ENCODE data around the gene SLC29A4.
"Not testable (repeated sequence)": the region's sequence is repeated elsewhere in the genome, so short reads cannot be mapped to it uniquely, and the experiment has no call there.

Gene SLC29A4

GRCh38 chr7:5275510-5275909, 7.2 kb upstream of the SLC29A4 start:
- not testable (repeated sequence) for DNase-seq

GRCh38 chr7:5276123-5276522, 6.6 kb upstream of the SLC29A4 start:
- not testable (repeated sequence) for DNase-seq

GRCh38 chr7:5276611-5277010, 6.1 kb upstream of the SLC29A4 start:
- no peak for DNase-seq

GRCh38 chr7:5278766-5279165, 4.0 kb upstream of the SLC29A4 start:
- peak; percentile 41 for DNase-seq

- no peak for DNase-seq
Measured at GRCh38 chr7:5279734-5280133, 3.0 kb upstream of the SLC29A4 start.

GRCh38 chr7:5281598-5282500, 894 bp upstream of the SLC29A4 start:
- peak; percentile 41 for DNase-seq

- peak; percentile 65 for DNase-seq
Measured at GRCh38 chr7:5283421-5284303, 919 bp downstream of the SLC29A4 start.

GRCh38 chr7:5284304-5285281, 1.9 kb downstream of the SLC29A4 start:
- peak; percentile 86 for DNase-seq

GRCh38 chr7:5286933-5287332, 4.2 kb downstream of the SLC29A4 start:
- DNase-seq, result no peak

- DNase-seq, result not testable (repeated sequence)
Measured at GRCh38 chr7:5287373-5287772, 4.6 kb downstream of the SLC29A4 start.

- DNase-seq, result no peak
Measured at GRCh38 chr7:5287802-5288201, 5.1 kb downstream of the SLC29A4 start.

GRCh38 chr7:5288560-5288959, 5.8 kb downstream of the SLC29A4 start:
- DNase-seq, result not testable (repeated sequence)

- DNase-seq, result no peak
Measured at GRCh38 chr7:5289355-5289754, 6.6 kb downstream of the SLC29A4 start.

GRCh38 chr7:5291301-5291700, 8.6 kb downstream of the SLC29A4 start:
- no peak for DNase-seq

- DNase-seq, result not testable (repeated sequence)
Measured at GRCh38 chr7:5291711-5292335, 9.1 kb downstream of the SLC29A4 start.

GRCh38 chr7:5294169-5294987, 11.6 kb downstream of the SLC29A4 start:
- DNase-seq, result peak; percentile 35

- DNase-seq, result no peak
Measured at GRCh38 chr7:5295039-5296014, 12.6 kb downstream of the SLC29A4 start.

GRCh38 chr7:5296015-5296610, 13.4 kb downstream of the SLC29A4 start:
- no peak for DNase-seq

GRCh38 chr7:5296611-5297226, 14.0 kb downstream of the SLC29A4 start:
- DNase-seq, result peak; percentile 63

Measured in eye (tissue), 1 donor.